HG03039 (cell line): ENCODE data around the gene KCTD6.

ENCODE experiments used
- ATAC-seq: cut with Tn5 transposase; IDR thresholded peaks from one replicate; pipeline ENCODE4 v1.9.1; 2021; ENCODE audit warnings: mild to moderate bottlenecking, moderate library complexity; ENCODE audit not compliant: unreplicated experiment

The KCTD6 gene

DNA sequence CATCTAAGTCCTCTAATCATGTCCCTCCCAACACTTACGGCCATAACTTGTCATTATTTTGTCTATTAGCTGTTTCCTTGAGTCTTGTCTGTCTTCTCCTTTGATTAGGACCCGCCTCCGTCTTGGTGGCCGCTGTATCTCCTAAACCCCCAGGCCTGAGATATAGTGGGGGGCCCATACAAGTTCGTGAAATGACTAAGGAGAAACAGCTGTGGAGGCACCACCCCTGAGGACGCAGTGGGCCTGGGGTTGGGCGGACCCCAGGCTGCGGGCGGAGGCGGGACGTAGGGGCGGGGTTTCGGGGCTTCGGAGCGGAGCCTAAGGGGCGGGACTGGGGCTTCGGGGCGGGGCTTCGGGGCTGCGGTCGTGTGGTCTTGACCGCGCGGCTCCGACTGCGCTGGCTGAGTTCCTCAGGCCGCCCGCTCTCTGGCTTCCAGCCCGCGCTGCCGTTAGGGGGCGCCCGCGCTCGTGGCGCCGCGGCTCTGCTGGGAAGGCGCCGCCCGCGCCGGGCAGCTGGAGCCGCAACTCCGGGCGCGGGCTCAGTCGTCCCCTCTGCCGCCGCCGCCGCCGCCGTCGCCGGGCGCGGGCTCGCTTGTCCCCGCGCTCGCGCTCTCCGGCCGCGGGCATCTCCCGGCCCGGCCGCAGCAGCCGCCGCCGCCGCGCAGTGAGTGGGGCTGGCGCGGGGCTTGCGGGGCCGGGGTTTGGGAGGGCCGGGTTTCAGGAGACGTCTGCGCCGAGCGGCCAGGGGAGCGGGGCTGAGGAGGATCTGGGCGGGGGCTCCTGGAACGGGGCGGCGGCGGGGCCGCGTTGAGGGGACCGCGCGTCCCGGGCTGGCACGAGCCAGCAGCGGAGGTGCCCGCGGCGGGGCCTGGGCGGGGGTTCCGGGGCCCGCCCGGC lies at the start of gene KCTD6:
Gene KCTD6 (plus strand): TSS at position 591 of the 897 bp plus-strand sequence. CDS start 6,660 bp downstream, outside the sequence.
- peak; percentile 89 for ATAC-seq

DNA sequence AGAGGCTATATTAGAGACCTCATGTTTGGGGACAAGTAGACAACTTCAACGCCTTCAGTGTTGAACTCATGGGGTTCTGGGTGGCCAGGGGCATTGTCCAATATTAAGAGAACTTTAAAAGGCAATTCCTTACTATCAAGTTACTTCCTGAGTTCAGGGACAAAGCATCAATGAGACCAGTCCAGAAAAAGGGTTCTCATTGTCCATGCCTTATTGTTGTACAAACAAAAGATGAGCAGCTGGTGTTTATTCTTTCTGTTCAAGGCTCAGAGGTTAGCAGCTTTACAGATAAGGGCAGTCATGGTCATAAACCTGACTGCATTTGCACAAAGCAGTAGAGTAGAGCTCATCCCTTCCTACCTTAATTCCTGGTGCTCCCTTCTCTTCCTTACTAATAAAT lies 39.7 kb upstream of the KCTD6 start:
- ATAC-seq = no peak

DNA sequence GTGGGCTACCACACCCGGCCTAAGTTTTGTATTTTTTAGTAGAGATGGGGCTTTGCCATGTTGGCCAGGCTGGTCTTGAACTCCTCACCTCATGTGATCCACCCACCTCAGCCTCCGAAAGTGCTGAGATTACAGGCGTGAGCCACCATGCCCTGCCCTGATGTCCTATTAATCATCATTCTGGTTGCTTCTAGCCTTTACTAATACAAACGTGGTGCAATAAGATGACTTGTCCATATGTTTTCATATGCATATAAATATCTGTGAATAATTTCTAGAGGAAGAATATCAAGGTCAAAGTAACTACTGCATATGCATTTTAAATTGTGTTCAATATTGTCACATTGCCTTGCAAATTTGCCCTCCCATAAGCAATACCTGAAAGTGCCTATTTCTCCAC lies 32.7 kb upstream of the KCTD6 start:
- no peak for ATAC-seq

DNA sequence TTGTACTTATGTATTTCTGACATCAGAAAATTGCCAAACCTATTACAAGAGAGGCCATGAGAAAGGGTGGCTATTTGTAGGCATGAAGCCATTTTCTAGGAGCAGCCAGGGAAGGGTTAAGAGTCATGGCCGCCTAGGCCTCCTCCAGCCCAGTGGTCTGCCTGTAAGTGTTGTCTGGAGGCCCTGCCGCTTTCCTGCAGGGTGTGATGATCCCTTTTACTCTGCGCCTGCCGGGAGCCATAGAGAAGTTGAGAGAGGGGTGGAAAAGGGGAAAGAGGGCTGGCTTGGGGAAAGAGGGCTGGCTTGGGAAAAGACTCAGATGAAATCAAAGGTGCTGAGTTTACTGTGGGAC lies 29.1 kb upstream of the KCTD6 start:
- no peak for ATAC-seq

DNA sequence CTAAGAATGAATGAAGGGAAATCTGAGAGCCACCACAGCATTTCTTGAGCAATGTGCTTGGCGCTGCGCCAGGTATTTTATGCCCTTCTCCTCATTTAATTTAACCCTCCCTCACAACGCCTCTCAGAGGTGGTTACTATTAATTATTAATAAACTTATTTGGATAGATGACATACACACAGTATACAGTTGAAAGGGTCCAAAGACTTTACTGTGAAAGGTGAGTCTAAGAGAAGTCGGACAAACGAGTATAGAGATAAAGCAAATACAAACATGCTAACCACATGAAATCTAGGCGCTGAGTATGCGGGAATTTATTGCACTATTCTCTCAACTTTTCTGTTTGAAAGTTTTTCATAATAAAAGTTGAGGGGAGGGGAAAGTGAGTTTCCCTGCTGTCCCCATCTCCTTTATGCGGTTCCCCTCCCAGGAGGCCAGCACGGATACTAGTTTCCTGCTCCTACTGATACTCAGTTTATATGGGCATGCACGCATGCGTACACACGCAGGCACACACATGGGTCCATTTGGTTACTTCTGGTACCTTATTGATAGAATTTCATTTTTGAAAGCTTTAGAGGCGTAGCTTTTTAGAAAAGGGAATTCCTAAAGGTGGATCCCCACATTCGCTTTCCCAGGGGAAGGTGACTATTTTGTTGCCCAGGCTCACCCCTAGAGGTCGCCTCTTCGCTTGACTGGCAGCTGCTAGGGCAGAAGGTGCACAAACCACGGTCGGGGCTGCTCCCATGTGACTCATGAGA lies 28.5 kb upstream of the KCTD6 start:
- peak; percentile 91 for ATAC-seq

DNA sequence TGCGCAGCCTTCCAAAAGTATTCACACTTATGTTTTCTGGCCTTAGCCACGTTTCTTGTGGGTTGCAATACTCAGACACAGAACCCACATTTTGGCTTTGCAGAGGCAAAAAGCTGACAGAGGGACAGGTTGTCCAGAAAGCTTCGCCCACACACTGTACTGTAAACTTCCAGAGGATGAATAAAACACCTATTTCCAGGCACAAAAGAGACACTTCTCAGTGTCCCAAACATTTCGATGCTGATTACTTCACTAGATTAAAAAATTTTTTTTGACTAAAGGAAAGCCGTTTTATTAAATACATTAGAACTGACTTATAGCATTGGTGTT lies 28.0 kb upstream of the KCTD6 start:
- ATAC-seq = no peak

DNA sequence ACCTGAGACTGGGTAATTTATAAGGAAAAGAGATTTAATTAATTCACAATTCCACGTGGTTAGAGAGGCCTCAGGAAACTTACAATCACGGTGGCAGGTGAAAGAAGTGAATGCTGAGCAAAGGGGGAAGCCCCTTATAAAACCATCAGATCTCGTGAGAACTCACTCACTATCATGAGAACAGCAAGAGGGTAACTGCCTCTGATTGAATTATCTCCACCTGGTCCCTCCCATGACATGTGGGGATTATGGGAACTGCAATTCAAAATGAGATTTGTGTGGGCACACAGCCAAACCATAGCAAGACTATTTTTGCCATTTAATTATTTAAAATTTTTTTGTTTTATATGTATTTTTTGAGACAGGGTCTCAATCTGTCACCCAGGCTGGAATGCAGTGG lies 27.0 kb upstream of the KCTD6 start:
- ATAC-seq = no peak

DNA sequence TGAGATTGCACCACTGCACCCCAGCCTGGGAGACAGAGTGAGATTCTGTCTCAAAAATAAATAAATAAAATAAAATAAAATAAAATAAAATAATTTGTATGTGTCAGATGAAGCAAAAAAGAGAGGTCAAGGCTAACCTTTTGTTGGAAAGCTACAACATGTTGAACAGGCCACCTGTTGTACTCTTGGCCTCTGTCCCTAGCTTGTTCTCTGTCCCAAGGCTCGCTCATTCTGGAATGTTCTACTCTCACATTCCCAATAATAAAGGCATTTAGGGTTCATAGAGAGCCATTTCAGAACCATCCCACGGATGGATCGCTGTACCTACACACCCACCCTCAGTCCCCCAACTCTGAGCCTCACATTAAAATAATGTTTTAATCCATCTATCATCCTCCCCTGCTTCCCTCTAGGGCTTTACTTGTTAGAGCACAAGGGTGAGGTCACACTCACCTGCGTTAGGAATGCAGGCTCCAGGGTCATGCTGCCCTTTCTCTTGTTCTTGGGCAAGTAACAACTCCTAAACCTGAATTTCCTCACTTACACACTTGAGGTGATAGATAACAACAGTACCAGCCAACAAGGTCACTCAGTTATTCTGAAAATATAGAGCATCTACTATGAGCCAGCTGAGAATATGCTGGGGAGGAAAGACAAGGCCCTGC lies 24.9 kb upstream of the KCTD6 start:
- no peak for ATAC-seq

DNA sequence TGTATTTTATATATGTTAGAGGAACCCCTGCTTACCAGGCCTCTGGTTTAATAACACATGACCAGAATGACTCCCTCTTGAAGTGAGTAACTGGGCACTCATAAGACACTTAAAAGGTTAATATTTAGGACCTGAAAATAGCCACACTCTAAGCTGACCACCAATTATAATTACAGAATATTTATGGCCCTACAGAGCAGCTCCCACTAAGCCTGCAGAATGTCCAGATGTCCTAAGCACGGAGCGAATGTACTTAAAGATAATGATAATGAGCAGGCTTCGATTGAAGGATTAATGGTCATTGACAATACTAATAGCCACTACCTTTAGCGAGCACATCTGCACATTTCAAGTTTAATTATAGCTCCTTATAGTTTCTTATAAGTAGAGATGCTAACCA lies 22.8 kb upstream of the KCTD6 start:
- ATAC-seq = no peak

DNA sequence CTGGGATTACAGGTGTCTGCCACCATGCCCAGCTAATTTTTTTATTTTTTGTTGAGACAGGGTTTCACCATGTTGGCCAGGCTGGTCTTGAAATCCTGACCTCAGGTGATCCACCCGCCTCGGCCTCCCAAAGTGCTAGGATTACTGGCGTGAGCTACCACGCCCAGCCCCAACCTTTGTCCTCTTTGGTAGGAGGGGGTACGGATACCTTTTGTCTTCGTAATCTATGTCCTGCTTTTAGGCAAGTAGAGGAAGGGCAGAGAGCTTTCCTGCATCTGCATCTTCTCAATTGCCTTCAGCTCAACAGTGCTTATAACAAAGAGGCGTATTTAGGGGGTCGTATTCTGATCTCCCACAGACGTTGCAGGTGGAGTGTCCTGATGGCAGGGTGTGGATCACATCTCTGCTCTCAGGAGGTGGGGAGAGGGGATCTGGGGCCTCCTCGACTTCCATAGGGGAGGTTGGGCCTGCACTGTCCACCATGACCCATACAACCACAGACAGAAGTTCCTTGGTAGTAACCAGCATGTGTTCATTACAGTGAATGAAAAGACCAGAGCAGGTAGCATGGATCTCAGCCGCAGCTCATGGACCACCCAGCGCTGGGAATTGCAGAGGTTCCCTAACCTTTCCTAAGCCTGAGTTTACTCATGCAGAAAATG lies 21.4 kb upstream of the KCTD6 start:
- ATAC-seq = no peak

DNA sequence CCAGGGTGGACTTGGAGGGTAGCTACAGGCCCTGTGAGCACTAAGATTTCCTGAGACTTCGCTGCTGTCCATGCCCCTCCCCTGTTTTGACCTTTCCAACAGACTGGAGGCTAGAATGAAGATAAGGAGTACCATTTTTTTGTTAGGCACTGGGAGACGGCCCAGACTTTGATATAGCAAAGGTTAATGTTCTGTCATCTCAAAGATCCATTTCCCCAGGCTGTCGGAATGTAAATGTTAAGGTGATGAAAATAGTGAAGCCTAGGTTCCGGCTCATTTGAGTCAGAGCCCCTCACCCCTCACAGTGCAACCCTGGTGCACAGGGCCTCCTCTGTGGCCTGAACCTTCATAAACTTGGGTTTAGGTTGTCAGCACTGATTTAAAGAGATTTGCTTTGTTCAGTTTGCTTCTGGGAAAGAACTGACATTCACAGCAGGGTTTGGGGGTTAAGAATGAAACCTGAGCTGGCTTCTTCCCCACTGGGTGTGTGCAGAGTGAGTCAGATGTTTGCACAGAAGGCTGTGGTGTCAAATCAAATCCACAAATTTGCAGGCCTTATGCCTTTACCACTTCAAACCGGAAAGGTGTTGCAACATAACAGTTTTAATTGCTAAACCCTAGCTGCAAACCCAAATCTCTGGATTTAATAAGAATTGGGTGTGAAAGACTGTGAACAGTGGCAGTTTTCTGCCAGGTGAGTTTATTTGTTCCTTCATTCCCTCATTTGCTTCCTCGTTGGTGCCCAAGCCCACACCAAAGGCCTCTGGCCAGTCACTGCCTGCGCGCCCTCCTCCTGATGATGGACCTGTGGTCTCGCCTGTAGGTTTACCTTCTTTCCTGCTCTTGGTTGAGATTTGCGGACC lies 20.6 kb upstream of the KCTD6 start:
- no peak for ATAC-seq

DNA sequence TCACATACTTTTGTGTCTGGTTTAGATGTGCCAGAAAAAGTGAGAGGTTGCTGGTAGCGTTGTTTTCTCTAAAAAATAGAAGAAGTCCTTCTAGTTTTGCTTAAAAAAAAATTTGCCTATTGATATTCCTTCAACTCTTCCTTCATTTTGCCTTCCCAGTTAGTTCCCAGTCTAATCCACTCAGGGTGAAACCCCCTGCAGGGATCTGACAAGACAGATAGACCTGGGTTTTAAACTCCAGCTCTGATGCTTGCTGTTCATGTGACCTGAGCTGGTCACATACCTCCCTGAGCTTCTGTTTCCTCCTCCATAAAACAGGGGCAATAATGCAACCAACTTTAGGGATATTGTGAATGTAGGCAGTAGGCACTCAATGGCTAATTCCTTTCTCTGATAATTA lies 18.6 kb upstream of the KCTD6 start:
- ATAC-seq = no peak

DNA sequence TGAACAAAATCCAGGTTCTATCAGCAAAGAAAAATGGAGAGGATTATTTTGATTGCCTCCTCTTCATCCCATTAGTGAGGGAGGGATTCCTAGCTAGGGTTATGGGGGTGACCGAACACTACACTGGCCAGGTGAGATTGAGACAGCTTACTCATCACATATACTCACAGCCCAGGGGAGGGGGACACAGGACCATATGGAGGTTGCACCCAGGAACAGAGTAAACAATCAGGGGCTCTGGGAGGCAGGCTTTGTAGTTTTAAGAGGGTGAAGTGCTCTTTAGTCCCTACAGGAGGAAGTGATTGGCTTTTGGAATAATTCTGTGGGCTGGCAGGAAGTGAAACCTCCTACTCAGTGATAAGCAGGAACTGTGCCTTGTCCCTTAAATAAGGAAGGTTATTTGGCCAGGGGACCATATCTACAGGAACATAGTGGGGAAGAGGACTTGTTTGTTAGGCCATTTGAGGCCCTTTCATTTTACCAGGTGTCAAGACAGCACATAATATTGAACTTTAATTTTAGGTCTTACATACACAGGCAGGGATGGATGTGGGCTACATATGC lies 17.5 kb upstream of the KCTD6 start:
- no peak for ATAC-seq

DNA sequence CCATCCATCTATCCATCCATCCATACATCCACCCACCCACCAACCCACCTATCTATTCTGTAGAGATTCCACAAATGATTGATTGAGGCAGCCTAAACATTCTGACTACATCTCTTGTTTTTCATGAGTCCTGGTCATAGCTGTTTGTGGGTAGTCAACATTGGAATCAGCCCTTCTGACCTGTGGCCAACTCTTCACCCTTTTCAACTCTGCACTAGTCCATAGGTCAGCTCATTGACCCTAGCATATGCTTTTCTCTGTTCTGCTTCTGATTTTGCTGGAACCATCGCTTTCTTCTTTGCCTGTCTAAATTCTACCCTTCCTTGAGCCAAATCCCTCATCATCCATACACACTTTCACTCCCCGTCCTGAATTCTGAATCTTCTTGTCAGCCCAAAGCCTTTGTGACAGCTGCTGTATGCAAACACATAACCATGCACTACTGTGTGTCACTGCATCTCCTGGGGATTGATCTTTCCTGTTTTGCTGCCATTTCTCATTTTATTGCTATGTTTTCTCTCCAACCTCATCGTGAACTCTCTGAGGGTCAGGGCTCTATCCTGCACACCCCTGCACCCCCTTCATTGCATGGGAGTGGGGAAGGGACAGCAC lies 16.8 kb upstream of the KCTD6 start:
- ATAC-seq = no peak

DNA sequence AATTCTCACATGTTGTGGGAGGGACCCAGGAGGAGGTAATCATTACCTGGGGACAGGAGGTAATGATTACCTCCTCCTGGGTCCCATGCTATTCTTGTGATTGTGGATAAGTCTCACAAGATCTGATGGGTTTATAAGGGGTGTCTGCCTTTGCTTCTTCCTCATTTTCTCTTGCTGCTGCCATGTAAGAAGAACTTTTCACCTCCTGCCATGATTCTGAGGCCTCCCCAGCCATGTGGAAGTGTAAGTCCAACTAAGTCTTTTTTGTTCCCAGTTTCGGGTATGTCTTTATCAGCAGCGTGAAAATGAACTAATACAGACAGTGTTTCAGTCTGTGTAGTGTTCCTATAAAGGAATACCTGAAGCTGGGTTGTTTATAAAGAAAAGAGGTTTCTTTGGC lies 13.1 kb upstream of the KCTD6 start:
- no peak for ATAC-seq

DNA sequence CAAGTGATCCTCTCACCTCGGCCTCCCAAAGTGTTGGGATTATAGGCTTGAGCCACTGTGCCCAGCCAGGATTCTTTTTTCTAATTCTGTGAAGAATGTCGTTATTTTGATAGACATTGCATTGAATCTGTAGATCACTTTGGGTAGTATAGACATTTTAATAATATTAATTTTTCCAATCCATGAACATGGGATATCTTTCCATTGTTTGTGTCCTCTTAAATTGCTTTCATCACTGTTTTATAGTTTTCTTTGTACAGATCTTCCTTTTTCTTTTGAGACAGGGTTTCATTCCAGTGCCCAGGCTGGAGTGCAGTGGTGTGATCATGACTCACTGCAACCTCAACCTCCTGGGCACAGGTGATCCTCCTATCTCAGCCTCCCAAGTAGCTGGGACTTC lies 11.6 kb upstream of the KCTD6 start:
- no peak for ATAC-seq

DNA sequence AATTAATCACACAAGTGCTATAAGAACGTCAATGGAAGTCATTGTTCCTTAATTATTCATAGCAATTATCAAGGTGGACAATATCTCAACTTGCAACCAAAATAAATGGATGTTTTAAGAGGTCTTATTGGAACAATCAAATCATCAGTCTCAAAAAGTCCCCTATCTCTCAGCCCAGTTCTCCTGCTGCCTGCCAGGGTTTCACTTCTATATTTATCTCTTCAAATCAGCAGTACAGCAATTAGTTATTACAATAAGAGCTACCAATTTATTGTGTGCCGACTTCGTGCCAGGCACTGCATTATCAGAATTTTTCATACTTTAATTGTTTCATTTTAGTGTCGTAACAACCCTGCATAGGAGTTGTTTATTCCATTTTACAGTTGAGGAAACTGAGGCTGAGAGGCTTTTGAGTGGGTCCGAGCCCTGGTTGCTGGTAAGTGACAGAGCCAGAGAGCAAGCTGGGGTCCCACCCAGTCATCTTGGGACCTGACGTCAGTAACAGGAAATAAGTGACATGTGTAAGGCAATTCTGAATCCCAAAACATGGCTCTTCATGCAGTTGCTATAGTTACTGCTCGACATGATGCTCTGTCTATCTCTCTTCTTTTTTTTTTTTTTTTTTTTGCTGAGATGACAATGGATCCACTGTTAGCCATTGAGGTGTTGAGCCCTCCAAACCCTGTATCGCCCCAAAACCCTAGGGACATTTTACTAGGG lies 8.8 kb upstream of the KCTD6 start:
- ATAC-seq = no peak

DNA sequence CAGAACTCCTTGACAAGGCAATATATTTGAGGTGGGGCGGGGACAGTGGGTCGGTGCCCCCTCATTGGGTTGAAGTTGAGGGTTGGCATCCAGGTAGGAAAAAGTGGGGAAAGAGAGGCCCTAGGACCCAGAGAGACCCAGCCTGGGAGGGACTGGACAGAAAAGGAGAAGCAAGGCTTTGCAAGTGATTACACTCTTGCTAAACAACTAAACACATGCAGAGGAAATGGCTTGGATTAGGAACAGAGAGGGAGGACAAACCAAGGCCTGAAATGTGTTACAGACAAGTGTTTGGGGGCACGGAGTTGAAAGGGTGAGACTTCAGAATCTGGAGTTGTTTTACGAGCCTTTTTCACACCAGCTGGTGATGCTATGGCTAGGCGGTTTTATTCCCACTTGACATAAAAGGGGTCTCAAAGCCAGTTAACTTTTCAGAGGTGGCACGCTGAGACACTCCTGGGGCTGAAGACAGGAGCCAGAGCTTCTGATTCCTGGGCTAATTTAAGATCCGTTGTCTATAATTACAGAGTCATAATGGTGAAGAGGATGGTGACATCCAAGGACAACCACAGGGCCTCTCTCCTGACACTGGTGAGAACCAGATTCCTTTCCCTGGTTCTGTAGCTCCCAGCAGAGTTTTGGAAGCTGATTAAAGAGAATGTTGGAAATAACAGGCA lies 7.7 kb upstream of the KCTD6 start:
- no peak for ATAC-seq

DNA sequence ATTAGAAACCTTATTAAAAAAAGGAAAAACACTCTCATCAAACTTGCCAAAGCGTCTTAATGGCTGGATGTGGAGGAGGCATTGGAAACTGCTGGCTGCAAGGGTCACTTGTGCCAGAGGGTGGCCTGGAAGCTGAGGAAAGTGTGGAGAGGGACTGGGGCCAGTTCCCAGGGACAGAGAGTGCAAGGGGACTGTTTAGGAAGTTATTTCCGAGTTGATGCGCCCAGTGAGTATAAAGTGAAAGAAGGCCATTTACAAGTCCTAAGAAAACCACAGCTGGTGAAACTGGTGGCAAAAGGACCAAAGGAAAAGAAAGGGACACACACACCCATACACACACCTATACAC lies 7.2 kb upstream of the KCTD6 start:
- ATAC-seq = no peak
